Measurements from ENCODE around the gene CRB2.

CRB2 gene

DNA sequence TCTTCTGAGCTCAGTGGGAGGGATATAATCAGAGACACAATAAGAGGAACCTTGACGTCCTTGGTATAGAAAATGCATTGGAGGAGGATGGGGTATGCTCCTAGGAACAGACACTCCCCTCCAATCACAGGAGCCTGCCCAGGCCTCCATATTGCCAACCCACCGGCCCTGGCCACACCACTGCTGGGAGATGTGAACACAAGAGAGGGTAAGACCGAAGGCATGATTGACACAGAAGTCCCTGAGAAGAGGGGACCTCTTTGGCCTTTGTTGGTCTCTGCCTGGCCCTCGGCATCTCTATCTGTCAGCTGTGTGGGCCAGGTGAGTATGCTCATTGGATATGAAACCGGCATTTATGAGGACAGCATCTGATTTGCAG, 62.0 kb downstream of the CRB2 start:
- no peak overlapping the region for H3K27ac ChIP-seq
- TF ChIP-seq, protein P1, sequence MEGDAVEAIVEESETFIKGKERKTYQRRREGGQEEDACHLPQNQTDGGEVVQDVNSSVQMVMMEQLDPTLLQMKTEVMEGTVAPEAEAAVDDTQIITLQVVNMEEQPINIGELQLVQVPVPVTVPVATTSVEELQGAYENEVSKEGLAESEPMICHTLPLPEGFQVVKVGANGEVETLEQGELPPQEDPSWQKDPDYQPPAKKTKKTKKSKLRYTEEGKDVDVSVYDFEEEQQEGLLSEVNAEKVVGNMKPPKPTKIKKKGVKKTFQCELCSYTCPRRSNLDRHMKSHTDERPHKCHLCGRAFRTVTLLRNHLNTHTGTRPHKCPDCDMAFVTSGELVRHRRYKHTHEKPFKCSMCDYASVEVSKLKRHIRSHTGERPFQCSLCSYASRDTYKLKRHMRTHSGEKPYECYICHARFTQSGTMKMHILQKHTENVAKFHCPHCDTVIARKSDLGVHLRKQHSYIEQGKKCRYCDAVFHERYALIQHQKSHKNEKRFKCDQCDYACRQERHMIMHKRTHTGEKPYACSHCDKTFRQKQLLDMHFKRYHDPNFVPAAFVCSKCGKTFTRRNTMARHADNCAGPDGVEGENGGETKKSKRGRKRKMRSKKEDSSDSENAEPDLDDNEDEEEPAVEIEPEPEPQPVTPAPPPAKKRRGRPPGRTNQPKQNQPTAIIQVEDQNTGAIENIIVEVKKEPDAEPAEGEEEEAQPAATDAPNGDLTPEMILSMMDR (IDR thresholded peaks at IDR 0.05; ENCODE audit: low read depth, low read length): no peak
- peaks cover 12% of the 10 kb centered on the region for H3K36me3 ChIP-seq
- H3K4me3 ChIP-seq (ENCODE audit: low read depth, low read length): no peak overlapping the region
- H3K27me3 ChIP-seq (ENCODE audit: insufficient read depth, low read depth, severe bottlenecking): no peaks in the 10 kb centered on the region
- DNase-seq: no peak
- H3K9me3 ChIP-seq (ENCODE audit: severe bottlenecking): no peaks in the 10 kb centered on the region

DNA sequence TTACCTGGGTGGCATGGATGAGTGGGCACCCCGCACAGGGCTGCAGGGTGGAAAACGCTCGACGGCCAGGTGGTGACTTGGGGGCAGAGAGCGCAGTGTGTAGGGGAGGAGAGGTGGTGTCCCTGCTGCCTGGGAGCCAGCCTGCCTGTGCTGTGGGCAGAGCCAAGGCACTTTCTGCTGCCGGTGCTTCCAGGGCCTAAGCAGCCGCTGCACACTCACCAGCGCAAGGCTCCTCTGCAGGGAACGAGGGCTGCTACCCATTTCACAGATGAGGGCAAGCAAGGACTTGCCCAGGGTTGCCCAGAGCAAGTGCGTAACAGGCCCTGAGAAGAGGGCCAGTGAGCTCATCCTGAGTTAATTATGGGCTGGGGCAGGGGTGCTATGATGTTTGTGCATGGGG, 62.5 kb downstream of the CRB2 start:
- Histone ChIP-seq H3K27me3 (ENCODE audit: insufficient read depth, low read depth, severe bottlenecking) (no peaks in the 10 kb centered on the region), H3K4me3 (ENCODE audit: low read depth, low read length) (no peak overlapping the region), H3K36me3 (peaks cover 12% of the 10 kb centered on the region), H3K27ac (no peak overlapping the region), H3K9me3 (ENCODE audit: severe bottlenecking) (no peaks in the 10 kb centered on the region)
- TF ChIP-seq, protein P1 (IDR thresholded peaks at IDR 0.05; ENCODE audit: low read depth, low read length): no peak
- DNase-seq: no peak

- H3K27ac ChIP-seq: no peak overlapping the region
- no peaks in the 10 kb centered on the region for H3K9me3 ChIP-seq (ENCODE audit: severe bottlenecking)
- H3K36me3 ChIP-seq: peaks cover 12% of the 10 kb centered on the region
- H3K27me3 ChIP-seq (ENCODE audit: insufficient read depth, low read depth, severe bottlenecking): no peaks in the 10 kb centered on the region
- TF ChIP-seq, protein P1 (IDR thresholded peaks at IDR 0.05; ENCODE audit: low read depth, low read length): no peak
- no peak overlapping the region for H3K4me3 ChIP-seq (ENCODE audit: low read depth, low read length)
- DNase-seq: no peak
These were observed 63.1 kb downstream of the CRB2 start for GRCh38 chr9:123419091-123419490.

GRCh38 chr9:123419721-123420591, 64.0 kb downstream of the CRB2 start:
- Histone ChIP-seq H3K27ac (no peak overlapping the region), H3K9me3 (ENCODE audit: severe bottlenecking) (no peaks in the 10 kb centered on the region), H3K27me3 (ENCODE audit: insufficient read depth, low read depth, severe bottlenecking) (no peaks in the 10 kb centered on the region), H3K4me3 (ENCODE audit: low read depth, low read length) (no peak overlapping the region), H3K36me3 (peaks cover 12% of the 10 kb centered on the region)
- TF ChIP-seq, protein P1 (IDR thresholded peaks at IDR 0.05; ENCODE audit: low read depth, low read length): no peak
- no peak for DNase-seq

- Histone ChIP-seq H3K27me3 (ENCODE audit: insufficient read depth, low read depth, severe bottlenecking) (no peaks in the 10 kb centered on the region), H3K36me3 (peaks cover 12% of the 10 kb centered on the region), H3K27ac (no peak overlapping the region), H3K9me3 (ENCODE audit: severe bottlenecking) (no peaks in the 10 kb centered on the region), H3K4me3 (ENCODE audit: low read depth, low read length) (no peak overlapping the region)
- DNase-seq: no peak
- TF ChIP-seq, protein P1 (IDR thresholded peaks at IDR 0.05; ENCODE audit: low read depth, low read length): no peak
These were observed 64.7 kb downstream of the CRB2 start for GRCh38 chr9:123420592-123421111.

Measured in WERI-Rb-1 (cell line).